H1 (cell line): ENCODE data around the gene GSPT1. TPM values are rescaled to one million over a fixed set of nuclear protein-coding genes. Genes with fewer than 3 reads are reported as not detected.

ENCODE experiments used
- CTCF ChIA-PET: fragments of 300-600 bp; sonication (Branson Sonifier 250); formaldehyde crosslinking; loops from one replicate; lab custom pipeline; 2021; ENCODE audit not compliant: partially characterized antibody; lab: Charles Lee
- POLR2A ChIA-PET: fragments of 300-600 bp; sonication (Branson Sonifier 250); formaldehyde crosslinking; loops from one replicate; lab custom pipeline; 2021; ENCODE audit warnings: inconsistent platforms; ENCODE audit not compliant: partially characterized antibody; lab: Charles Lee
- DNase-seq, 2 experiments: peaks; one replicate each; pipeline versions ENCODE4 v3.0.0 to v3.0.0-alpha.2; 2010 to 2022; ENCODE audit warnings: low spot score in 2 of 2, low read depth in 1 of 2, mixed read lengths in 1 of 2
- FAIRE-seq: peaks from 2 replicates; lab custom pipeline; 2011; peaks lifted over from hg19 to GRCh38; lab: Jason Lieb, UNC
- H2AFZ ChIP-seq: 2 replicates; pipeline ENCODE4 v1.8.1; 2012; ENCODE audit warnings: low read length, inconsistent platforms
- H2AK5ac ChIP-seq: 2 replicates; pipeline ENCODE4 v1.6.1; 2013; ENCODE audit warnings: low read depth, low read length
- H2BK120ac ChIP-seq: replicated peaks from 2 replicates; pipeline ENCODE3; 2013; ENCODE audit warnings: low read depth, low read length, inconsistent platforms
- H2BK12ac ChIP-seq: 2 replicates; pipeline ENCODE4 v1.6.1; 2013; ENCODE audit warnings: low read depth, low read length
- H2BK15ac ChIP-seq: 2 replicates; pipeline ENCODE4 v1.6.1; 2013; ENCODE audit warnings: low read length
- H2BK20ac ChIP-seq: 2 replicates; pipeline ENCODE4 v1.6.1; 2013; ENCODE audit warnings: low read length
- H2BK5ac ChIP-seq: 2 replicates; pipeline ENCODE4 v1.6.1; 2013; ENCODE audit warnings: low read depth, low read length
- H3K14ac ChIP-seq: 2 replicates; pipeline ENCODE4 v1.6.1; 2013; ENCODE audit warnings: inconsistent platforms; ENCODE audit not compliant: insufficient read length
- H3K18ac ChIP-seq: 2 replicates; pipeline ENCODE4 v1.6.1; 2013; ENCODE audit warnings: low read length; ENCODE audit errors: extremely low read depth
- H3K23ac ChIP-seq: 2 replicates; pipeline ENCODE4 v1.6.1; 2013; ENCODE audit warnings: inconsistent platforms; ENCODE audit not compliant: insufficient read length
- H3K23me2 ChIP-seq: 2 replicates; pipeline ENCODE4 v1.6.1; 2013; ENCODE audit warnings: low read depth, low read length
- H3K27ac ChIP-seq: 2 replicates; pipeline ENCODE4 v1.6.1; 2011; ENCODE audit warnings: low read depth, low read length, inconsistent platforms
- H3K27me3 ChIP-seq, 4 experiments: replicated peaks in 1 of 4; 1 replicate in 1 of 4; 2 replicates in 3 of 4; pipeline versions ENCODE4 v1.6.1 to v1.8.1; 2011 to 2013; ENCODE audit warnings: low read length in 3 of 4, mild to moderate bottlenecking in 3 of 4, inconsistent platforms in 2 of 4, mixed read lengths in 2 of 4, moderate library complexity in 1 of 4; ENCODE audit not compliant: control insufficient read depth in 3 of 4, insufficient read depth in 3 of 4; ENCODE audit errors: extremely low read depth in 1 of 4
- H3K36me3 ChIP-seq, 4 experiments: 2 replicates each; pipeline versions ENCODE4 v1.6.1 to v1.8.1; 2011 to 2013; ENCODE audit warnings: mild to moderate bottlenecking in 4 of 4, low read length in 3 of 4, moderate library complexity in 2 of 4, control low read depth in 1 of 4, inconsistent platforms in 1 of 4; ENCODE audit not compliant: insufficient read depth in 4 of 4, control insufficient read depth in 2 of 4
- H3K4ac ChIP-seq: replicated peaks from 2 replicates; pipeline ENCODE3; 2013; ENCODE audit warnings: low read length, low read depth, mixed read lengths, inconsistent platforms; ENCODE audit not compliant: insufficient read length
- H3K4me1 ChIP-seq, 4 experiments: replicated peaks in 1 of 4; 1 replicate in 1 of 4; 2 replicates in 3 of 4; pipeline versions ENCODE4 v1.6.1 to v1.8.1; 2011 to 2013; ENCODE audit warnings: low read length in 3 of 4, inconsistent platforms in 2 of 4, mixed read lengths in 1 of 4; ENCODE audit not compliant: insufficient read depth in 4 of 4, control insufficient read depth in 3 of 4
- H3K4me2 ChIP-seq, 2 experiments: 2 replicates each; pipeline versions ENCODE4 v1.6.1 to v1.8.1; 2011 to 2013; ENCODE audit warnings: low read depth in 2 of 2, low read length in 2 of 2, control low read depth in 1 of 2, inconsistent platforms in 1 of 2, mild to moderate bottlenecking in 1 of 2; ENCODE audit not compliant: insufficient read depth in 1 of 2
- H3K4me3 ChIP-seq, 4 experiments: fragments of 200-600, 300-600 bp in 1 of 4; sonication (generic), shearing (Covaris generic), sonication (Bioruptor Twin) in 1 of 4; 2 replicates each; pipeline versions ENCODE4 v1.5.1 to v1.8.1; 2011 to 2016; ENCODE audit warnings: low read length in 4 of 4, low read depth in 3 of 4, control low read depth in 2 of 4, inconsistent platforms in 2 of 4, mild to moderate bottlenecking in 2 of 4, mixed read lengths in 1 of 4, moderate library complexity in 1 of 4; ENCODE audit not compliant: insufficient read depth in 2 of 4; ENCODE audit errors: extremely low read depth in 1 of 4
- H3K56ac ChIP-seq: replicated peaks from 2 replicates; pipeline ENCODE3; 2013; ENCODE audit warnings: low read depth, mild to moderate bottlenecking, mixed read lengths, low read length, inconsistent platforms; ENCODE audit not compliant: insufficient read length
- H3K79me1 ChIP-seq: 2 replicates; pipeline ENCODE4 v1.6.1; 2013; ENCODE audit warnings: low read depth, low read length, control low read depth
- H3K79me2 ChIP-seq, 2 experiments: 2 replicates each; pipeline versions ENCODE4 v1.6.1 to v1.8.1; 2012 to 2013; ENCODE audit warnings: low read length in 2 of 2, mild to moderate bottlenecking in 2 of 2, inconsistent platforms in 1 of 2; ENCODE audit not compliant: insufficient read depth in 2 of 2, control insufficient read depth in 1 of 2
- H3K9ac ChIP-seq, 4 experiments: replicated peaks in 1 of 4; 1 replicate in 1 of 4; 2 replicates in 3 of 4; pipeline versions ENCODE4 v1.6.1 to v1.8.1; 2011 to 2013; ENCODE audit warnings: low read depth in 3 of 4, low read length in 3 of 4, control low read depth in 2 of 4, mild to moderate bottlenecking in 2 of 4, moderate library complexity in 2 of 4, inconsistent platforms in 1 of 4; ENCODE audit errors: extremely low read depth in 1 of 4
- H3K9me3 ChIP-seq, 2 experiments: 2 replicates each; pipeline versions ENCODE4 v1.6.1 to v1.8.1; 2012 to 2013; ENCODE audit warnings: mild to moderate bottlenecking in 2 of 2, moderate library complexity in 2 of 2, control low read depth in 1 of 2, inconsistent platforms in 1 of 2, low read depth in 1 of 2, low read length in 1 of 2, mixed read lengths in 1 of 2; ENCODE audit not compliant: insufficient read depth in 2 of 2
- H4K20me1 ChIP-seq, 2 experiments: replicated peaks in 1 of 2; 2 replicates each; pipeline versions ENCODE3 to v1.8.1; 2011 to 2013; ENCODE audit warnings: inconsistent platforms in 2 of 2, low read length in 2 of 2, mild to moderate bottlenecking in 1 of 2; ENCODE audit not compliant: insufficient read depth in 2 of 2, control insufficient read depth in 1 of 2
- H4K5ac ChIP-seq: 2 replicates; pipeline ENCODE4 v1.6.1; 2013; ENCODE audit warnings: low read length, low read depth, mixed read lengths, inconsistent platforms; ENCODE audit not compliant: insufficient read length
- H4K8ac ChIP-seq: 2 replicates; pipeline ENCODE4 v1.8.0; 2013; ENCODE audit warnings: mild to moderate bottlenecking, moderate library complexity, low read length, inconsistent platforms; ENCODE audit not compliant: insufficient read depth; ENCODE audit errors: extremely low read depth
- H4K91ac ChIP-seq: replicated peaks from 2 replicates; pipeline ENCODE3; 2013; ENCODE audit warnings: low read length, mixed read lengths, inconsistent platforms; ENCODE audit not compliant: insufficient read length
- ASH2L ChIP-seq: fragments of 200-600, 300-600 bp; sonication (generic); IDR thresholded peaks from one replicate; pipeline ENCODE4 v1.7.1; 2017; ENCODE audit warnings: low read length
- HDAC2 ChIP-seq, 2 experiments: fragments of 300-600 bp in 1 of 2; sonication (generic) in 1 of 2; IDR thresholded peaks; 2 replicates each; pipeline ENCODE4 v1.6.1; 2011 to 2012; ENCODE audit warnings: low read depth in 2 of 2, low read length in 2 of 2, mild to moderate bottlenecking in 2 of 2, moderate library complexity in 2 of 2, borderline replicate concordance in 1 of 2, inconsistent platforms in 1 of 2
- JUN ChIP-seq: IDR thresholded peaks from 2 replicates; pipeline ENCODE4 v1.6.1; 2011; ENCODE audit warnings: low read depth, mild to moderate bottlenecking, improper control_type of control experiment, low read length
- MAFK ChIP-seq: IDR thresholded peaks from 2 replicates; pipeline ENCODE4 v1.6.1; 2012; ENCODE audit warnings: low read depth, mild to moderate bottlenecking, improper control_type of control experiment, low read length
- POLR2A ChIP-seq, 2 experiments: IDR thresholded peaks; 1 replicate in 1 of 2; 2 replicates in 1 of 2; pipeline ENCODE4 v1.6.1; 2011; ENCODE audit warnings: low read depth in 2 of 2, low read length in 2 of 2, mild to moderate bottlenecking in 2 of 2; ENCODE audit errors: control extremely low read depth in 1 of 2
- POU5F1 ChIP-seq: IDR thresholded peaks from 2 replicates; pipeline ENCODE4 v1.6.1; 2011; ENCODE audit warnings: low read depth, mild to moderate bottlenecking, low read length, moderate library complexity
- SP2 ChIP-seq: IDR thresholded peaks from 2 replicates; pipeline ENCODE4 v1.6.1; 2012; ENCODE audit warnings: mild to moderate bottlenecking, low read length, inconsistent platforms
- SP4 ChIP-seq: IDR thresholded peaks from 2 replicates; pipeline ENCODE4 v1.6.1; 2012; ENCODE audit warnings: low read length, inconsistent platforms
- SRF ChIP-seq: IDR thresholded peaks from 2 replicates; pipeline ENCODE4 v1.6.1; 2011; ENCODE audit warnings: mild to moderate bottlenecking, low read depth, low read length, moderate library complexity
- WGBS, 2 experiments: shearing (Covaris generic) in 1 of 2; methylation state at CpG; one replicate each; pipeline versions ENCODE4 v1.1.6 to v1.1.7; 2013 to 2015; ENCODE audit warnings: low lambda C conversion rate in 2 of 2, mixed read lengths in 2 of 2, inconsistent platforms in 1 of 2, low coverage in 1 of 2, missing lambda C conversion rate in 1 of 2; ENCODE audit not compliant: insufficient replicate concordance in 2 of 2, insufficient coverage in 1 of 2, insufficient read length in 1 of 2; ENCODE audit errors: extremely low coverage in 1 of 2, missing lambda C conversion rate in 1 of 2; 5-methylcytosine and 5-hydroxymethylcytosine counted together
- long read RNA-seq, 2 experiments: library from RNA in 1 of 2; library from capped mRNA in 1 of 2; stranded (forward); transcript quantifications; one replicate each; pipeline ENCODE4 v2.0.0, GENCODE V29; 2021; ENCODE audit warnings: inconsistent platforms in 1 of 2
- polyA minus RNA-seq, 3 experiments: library from RNA; depleted of rRNA, polyadenylated mRNA; stranded (reverse); fragments of >200 nt; gene quantifications; 1 replicate in 2 of 3; 2 replicates in 1 of 3; pipeline ENCODE4 v1.2.3, GENCODE V29; 2011
- polyA plus RNA-seq, 7 experiments: library from polyadenylated mRNA; depleted of rRNA in 3 of 7; stranded (reverse) in 5 of 7; unstranded in 2 of 7; fragments of >200 nt in 5 of 7; fragments of 200-250 nt in 2 of 7; gene quantifications; 1 replicate in 5 of 7; 2 replicates in 1 of 7; 4 replicates in 1 of 7; pipeline versions ENCODE4 v1.2.1 to v1.2.3, GENCODE V29; 2011 to 2013; ENCODE audit warnings: missing spikeins in 2 of 7, mixed read lengths in 2 of 7
- total RNA-seq: library from RNA; stranded (reverse); fragmentation: NEBNext Ultra II Directional; extraction: Animal tissue kit (Norgen Biotek cat#: 25700); gene quantifications from 2 replicates; pipeline ENCODE4 v1.2.1, GENCODE V29; 2021

Gene GSPT1
- 195 and 204 TPM in 2 replicates for total RNA-seq
- polyA plus RNA-seq (2011; rRNA removed) = 32.9 and 51.0 TPM in 2 replicates
- polyA plus RNA-seq (2011; cell fraction: cytosol; rRNA removed) = 74.0 TPM
- 22.5 TPM for polyA plus RNA-seq (2011; cell fraction: nucleus; rRNA removed)
- polyA plus RNA-seq (2012, experiment 1 of 2) = 87.4 to 164 TPM (median 107 TPM) in 4 replicates
- 29.2 TPM for polyA plus RNA-seq (2012, experiment 2 of 2)
- polyA plus RNA-seq (2013, experiment 1 of 2) = 131 TPM
- polyA plus RNA-seq (2013, experiment 2 of 2) = 127 TPM
- polyA minus RNA-seq (2011; rRNA and poly(A)+ RNA removed) = 63.8 and 89.3 TPM in 2 replicates
- 65.8 TPM for polyA minus RNA-seq (2011; cell fraction: cytosol; rRNA and poly(A)+ RNA removed)
- polyA minus RNA-seq (2011; cell fraction: nucleus; rRNA and poly(A)+ RNA removed) = 44.7 TPM
- long read RNA-seq, experiment 1, full-length matches to known transcripts = 25 of 179 reads
- long read RNA-seq, experiment 1, partial matches to known transcripts = 108 of 179 reads
- long read RNA-seq, experiment 1, other reads (novel, unspliced or antisense) = 46 of 179 reads
- long read RNA-seq, experiment 2, partial matches to known transcripts = 53 of 58 reads
- long read RNA-seq, experiment 2, other reads (novel, unspliced or antisense) = 4 of 58 reads

GRCh38 chr16:11915644-11916523 is at the start of gene GSPT1:
GSPT1 (minus strand) TSS chr16:11915956; CDS start chr16:11915720, 236 bp downstream.
- no peaks in the 10 kb centered on the region for H3K36me3 ChIP-seq
- WGBS, 2 experiments = 5% methylated on average over 41 of the region's 84 CpGs; no CpG with 5 or more reads in 1 of the 2 experiments
- H4K8ac ChIP-seq = peak within 1 kb of the TSS; percentile 92
- H3K23me2 ChIP-seq = peaks cover 12% of the 10 kb centered on the region
- H3K4me1 ChIP-seq = peaks cover 0 to 8% (median 6%) of the 10 kb centered on the region in 4 experiments; a peak in 2 of 7 replicates
- H3K18ac ChIP-seq = peak within 1 kb of the TSS; percentile 56
- DNase-seq (peak; percentile 95 to 99), FAIRE-seq (no peak)
- H2BK5ac ChIP-seq = no peak within 1 kb of the TSS; the same call in 1 of the 2 replicates
- no peak within 1 kb of the TSS for H2BK15ac ChIP-seq
- H3K79me2 ChIP-seq = peaks cover 28 to 43% of the 10 kb centered on the region in 2 experiments
- no peak within 1 kb of the TSS for H3K23ac ChIP-seq
- no peaks in the 10 kb centered on the region for H3K27me3 ChIP-seq
- peaks cover 10 to 12% of the 10 kb centered on the region in 2 experiments for H4K20me1 ChIP-seq
- 0 out of 2 replicates have a peak within 1 kb of the TSS, but pooled peaks have one; percentile 27 for H2BK12ac ChIP-seq
- peak within 1 kb of the TSS; percentile 52 to 88 (median 76) for H3K9ac ChIP-seq
- H3K4me3 ChIP-seq = peak within 1 kb of the TSS; percentile 77 to 99 (median 92)
- no peaks in the 10 kb centered on the region for H3K79me1 ChIP-seq
- CTCF ChIA-PET = interaction anchor here (1.1 to 2.4 kb wide), 3 partner anchors 29 to 180 kb away, joined by 3 to 14 read pairs (median 3); no protein-coding TSS in a partner anchor
- H4K5ac ChIP-seq = peak within 1 kb of the TSS; percentile 68
- H2AK5ac ChIP-seq = no peak within 1 kb of the TSS
- H2BK20ac ChIP-seq = no peak within 1 kb of the TSS
- H3K4me2 ChIP-seq = peak within 1 kb of the TSS; percentile 79 to 84
- H4K91ac ChIP-seq = peak within 1 kb of the TSS; percentile 11
- H3K27ac ChIP-seq = no peak within 1 kb of the TSS
- H2AFZ ChIP-seq = peak within 1 kb of the TSS; percentile 53
- H3K9me3 ChIP-seq = no peaks in the 10 kb centered on the region
- peak within 1 kb of the TSS; percentile 91 for H3K56ac ChIP-seq
- POLR2A ChIA-PET = interaction anchor here (0.6 to 0.9 kb wide), 3 partner anchors 9 to 65 kb away, joined by 3 to 4 read pairs (median 4); partner anchors contain the start of gene RSL1D1
- H3K4ac ChIP-seq = peak within 1 kb of the TSS; percentile 44
- H3K14ac ChIP-seq = no peak within 1 kb of the TSS
- H2BK120ac ChIP-seq = no peak within 1 kb of the TSS
- TF ChIP-seq MAFK = no peak
- 0 out of 2 replicates have a peak, but pooled peaks have one; percentile 13 for TF ChIP-seq SRF
- no peak for TF ChIP-seq JUN
- TF ChIP-seq SP2 = no peak
- TF ChIP-seq HDAC2 (IDR thresholded peaks at IDR 0.05; ENCODE audit: borderline replicate concordance in 1 of 2, low read depth in 2 of 2, low read length in 2 of 2) = no peak
- peak; percentile 28 for TF ChIP-seq ASH2L
- TF ChIP-seq POU5F1 = no peak
- peak; percentile 66; the same call in 1 of the 2 replicates for TF ChIP-seq SP4
- peak; percentile 55 to 81 for TF ChIP-seq POLR2A (IDR thresholded peaks at IDR 0.05; ENCODE audit: control extremely low read depth in 1 of 2, low read depth in 2 of 2, low read length in 2 of 2)
